SK-N-MC (cell line): ENCODE results near the gene NLRC4.
"Not testable (repeated sequence)": the region's sequence is repeated elsewhere in the genome, so short reads cannot be mapped to it uniquely, and the experiment has no call there.

Experiments
- DNase-seq: peaks from one replicate; pipeline ENCODE4 v3.0.0-alpha.2; 2011; ENCODE audit warnings: low read depth, low spot score
- H3K27ac ChIP-seq: fragments of 200-600 bp; sonication (generic); 2 replicates; pipeline ENCODE4 v1.5.1; 2016; ENCODE audit warnings: mixed run types
- H3K36me3 ChIP-seq: fragments of 200-600 bp; sonication (generic); 2 replicates; pipeline ENCODE4 v1.6.1; 2017; ENCODE audit warnings: antibody characterized with exemption, low read length, mixed read lengths; ENCODE audit not compliant: insufficient read depth
- H3K4me3 ChIP-seq: fragments of 200-600 bp; sonication (generic); 2 replicates; pipeline ENCODE4 v1.5.1; 2016
- H3K9ac ChIP-seq: fragments of 200-600 bp; sonication (generic); 2 replicates; pipeline ENCODE4 v1.8.0; 2017; ENCODE audit warnings: mixed run types, mixed read lengths; ENCODE audit not compliant: insufficient read length
- H3K9me3 ChIP-seq: fragments of 200-600 bp; sonication (generic); 2 replicates; pipeline ENCODE4 v1.6.1; 2017; ENCODE audit warnings: low read depth, mild to moderate bottlenecking, antibody characterized with exemption, low read length, moderate library complexity, mixed read lengths
- EZH2 ChIP-seq: fragments of 200-600 bp; sonication (generic); IDR thresholded peaks from one replicate; pipeline ENCODE4 v1.6.1; 2017; ENCODE audit warnings: antibody characterized with exemption
- FOXP2 ChIP-seq: optimal IDR thresholded peaks from 2 replicates; pipeline ENCODE3; 2011; ENCODE audit warnings: mild to moderate bottlenecking, moderate library complexity; ENCODE audit not compliant: insufficient read depth; ENCODE audit errors: extremely low read length, control extremely low read depth
- POLR2AphosphoS5 ChIP-seq: IDR thresholded peaks from 2 replicates; pipeline ENCODE4 v1.6.1; 2012; ENCODE audit warnings: mild to moderate bottlenecking, low read depth, low read length, borderline replicate concordance

NLRC4 gene

GRCh38 chr2:32278478-32278853, 13.8 kb upstream of the NLRC4 start:
- no peak for DNase-seq

GRCh38 chr2:32277674-32278477, 13.2 kb upstream of the NLRC4 start, which contains the start of gene YIPF4:
Gene YIPF4 (plus strand): TSS chr2:32277904. CDS start chr2:32278156, 252 bp downstream.
- peaks cover 13% of the 10 kb centered on the region; the same call in 1 of the 2 replicates for H3K36me3 ChIP-seq
- no peaks in the 10 kb centered on the region for H3K9me3 ChIP-seq
- peak within 1 kb of the TSS; percentile 88 for H3K4me3 ChIP-seq
- DNase-seq, result peak; percentile 88
- peak within 1 kb of the TSS; percentile 85 for H3K27ac ChIP-seq
- peak within 1 kb of the TSS; percentile 80 for H3K9ac ChIP-seq
- TF ChIP-seq POLR2AphosphoS5 (peak; percentile 79), EZH2 (no peak), FOXP2 (peak; percentile 86)

More at GRCh38 chr2:32278478-32278853, 13.8 kb upstream of the NLRC4 start:
- H3K9ac ChIP-seq, result peak overlapping the region; percentile 80
- H3K9me3 ChIP-seq, result no peaks in the 10 kb centered on the region
- TF ChIP-seq EZH2, result no peak
- TF ChIP-seq FOXP2, result no peak
- peak overlapping the region; percentile 88 for H3K4me3 ChIP-seq
- H3K27ac ChIP-seq, result no peak overlapping the region
- peaks cover 13% of the 10 kb centered on the region; the same call in 1 of the 2 replicates for H3K36me3 ChIP-seq

GRCh38 chr2:32277363-32277673, 12.6 kb upstream of the NLRC4 start:
- DNase-seq, result no peak
- Histone ChIP-seq H3K4me3 (peak overlapping the region; percentile 88), H3K9me3 (no peaks in the 10 kb centered on the region), H3K36me3 (peaks cover 12% of the 10 kb centered on the region; the same call in 1 of the 2 replicates), H3K9ac (peak overlapping the region; percentile 80), H3K27ac (peak overlapping the region; percentile 85)
- TF ChIP-seq FOXP2 (no peak), POLR2AphosphoS5 (no peak), EZH2 (no peak)

GRCh38 chr2:32275790-32276189, 11.1 kb upstream of the NLRC4 start:
- H3K9me3 ChIP-seq, H3K27ac ChIP-seq, DNase-seq: not testable (repeated sequence)

GRCh38 chr2:32274289-32274688, 9.6 kb upstream of the NLRC4 start:
- no peaks in the 10 kb centered on the region for H3K36me3 ChIP-seq
- no peak overlapping the region for H3K9ac ChIP-seq
- no peak for DNase-seq
- H3K4me3 ChIP-seq, result no peak overlapping the region
- TF ChIP-seq POLR2AphosphoS5 (no peak), FOXP2 (no peak), EZH2 (no peak)
- no peak overlapping the region for H3K27ac ChIP-seq
- H3K9me3 ChIP-seq, result no peaks in the 10 kb centered on the region

More at GRCh38 chr2:32275790-32276189, 11.1 kb upstream of the NLRC4 start:
- H3K36me3 ChIP-seq, H3K4me3 ChIP-seq, H3K9ac ChIP-seq: not testable (repeated sequence)

- no peak for DNase-seq
- H3K36me3 ChIP-seq, result no peaks in the 10 kb centered on the region
- no peak overlapping the region for H3K9ac ChIP-seq
- TF ChIP-seq FOXP2 (no peak), EZH2 (no peak), POLR2AphosphoS5 (no peak)
- no peak overlapping the region for H3K4me3 ChIP-seq
- no peaks in the 10 kb centered on the region for H3K9me3 ChIP-seq
- H3K27ac ChIP-seq, result no peak overlapping the region
These were observed 7.6 kb upstream of the NLRC4 start for GRCh38 chr2:32272279-32272678.

GRCh38 chr2:32271063-32271462, 6.4 kb upstream of the NLRC4 start:
- TF ChIP-seq FOXP2 (no peak), EZH2 (no peak), POLR2AphosphoS5 (no peak)

GRCh38 chr2:32262105-32262504, 2.6 kb downstream of the NLRC4 start:
- DNase-seq, result no peak
- H3K27ac ChIP-seq, result no peak overlapping the region
- TF ChIP-seq FOXP2 (no peak), POLR2AphosphoS5 (no peak), EZH2 (no peak)

More at GRCh38 chr2:32271063-32271462, 6.4 kb upstream of the NLRC4 start:
- no peak overlapping the region for H3K9ac ChIP-seq
- H3K4me3 ChIP-seq, result no peak overlapping the region
- no peak for DNase-seq
- H3K36me3 ChIP-seq, result no peaks in the 10 kb centered on the region
- H3K9me3 ChIP-seq, result no peaks in the 10 kb centered on the region
- H3K27ac ChIP-seq, result no peak overlapping the region

GRCh38 chr2:32260376-32260775, 4.3 kb downstream of the NLRC4 start:
- no peak overlapping the region for H3K4me3 ChIP-seq
- no peak for DNase-seq
- H3K9me3 ChIP-seq, result no peaks in the 10 kb centered on the region
- H3K9ac ChIP-seq, result no peak overlapping the region
- H3K27ac ChIP-seq, result no peak overlapping the region
- TF ChIP-seq EZH2 (no peak), FOXP2 (no peak), POLR2AphosphoS5 (no peak)
- no peaks in the 10 kb centered on the region for H3K36me3 ChIP-seq

More at GRCh38 chr2:32262105-32262504, 2.6 kb downstream of the NLRC4 start:
- H3K9ac ChIP-seq, result no peak overlapping the region
- H3K9me3 ChIP-seq, result no peaks in the 10 kb centered on the region
- no peaks in the 10 kb centered on the region for H3K36me3 ChIP-seq
- H3K4me3 ChIP-seq, result no peak overlapping the region

GRCh38 chr2:32258242-32258641, 6.4 kb downstream of the NLRC4 start:
- no peak overlapping the region for H3K27ac ChIP-seq
- no peak for DNase-seq

More at GRCh38 chr2:32258242-32258641, 6.4 kb downstream of the NLRC4 start:
- no peak overlapping the region for H3K9ac ChIP-seq
- H3K36me3 ChIP-seq, result no peaks in the 10 kb centered on the region
- no peak overlapping the region for H3K4me3 ChIP-seq
- no peaks in the 10 kb centered on the region for H3K9me3 ChIP-seq
- no peak for TF ChIP-seq EZH2
